Measurements from ENCODE around the gene NF1. TPM values are rescaled to one million over a fixed set of nuclear protein-coding genes. Genes with fewer than 3 reads are reported as not detected.
"Not testable (repeated sequence)": the region's sequence is repeated elsewhere in the genome, so short reads cannot be mapped to it uniquely, and the experiment has no call there.

Gene NF1
- total RNA-seq, 5 donors from 2014 or later (not counting 1 experiment from before 2014, with no cell fraction given): 30.8 to 32.6 (median 31.8) TPM

DNA sequence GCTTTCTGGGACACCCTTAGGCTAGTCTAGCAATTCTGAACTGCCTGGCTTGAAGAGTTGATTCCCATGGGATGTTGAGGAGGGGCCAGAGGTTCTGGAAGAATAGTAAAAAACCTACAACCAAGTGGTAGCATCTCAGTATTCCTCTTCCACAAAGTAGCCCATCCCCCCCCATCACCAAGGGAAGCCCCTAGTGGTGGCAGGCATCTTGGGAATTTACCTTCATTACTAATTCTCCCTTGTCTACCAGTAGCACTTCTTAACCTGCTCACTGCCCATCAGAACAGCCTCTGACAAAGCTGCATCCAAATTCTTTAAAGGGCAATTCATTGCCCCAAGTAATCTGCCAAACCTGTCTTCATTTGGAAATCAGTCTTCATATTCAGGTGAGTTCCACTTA lies 283.9 kb downstream of the NF1 start:
- Mint-ChIP-seq H3K27ac (no peak overlapping the region), H3K4me3 (no peak overlapping the region), H3K27me3 (no peaks in the 10 kb centered on the region), H3K36me3 (peaks cover 22% of the 10 kb centered on the region), H3K9me3 (no peaks in the 10 kb centered on the region), H3K4me1 (no peaks in the 10 kb centered on the region)
- ChIA-PET POLR2A (no interaction called here), CTCF (no interaction called here)
- Histone ChIP-seq H3K27ac (ENCODE audit: low read length) (no peak overlapping the region), H3K4me1 (ENCODE audit: control insufficient read depth in 1 of 2, extremely low read depth in 1 of 2, insufficient read depth in 2 of 2, low read length in 2 of 2) (no peaks in the 10 kb centered on the region), H3K27me3 (replicated peaks in 1 of 2; ENCODE audit: control insufficient read depth in 2 of 2, extremely low read depth in 1 of 2, insufficient read depth in 2 of 2, low read length in 1 of 2) (no peaks in the 10 kb centered on the region), H3K4me3 (ENCODE audit: control insufficient read depth in 1 of 2, extremely low read depth in 1 of 2, low read length in 1 of 2) (no peak overlapping the region), H3K9me3 (no peaks in the 10 kb centered on the region), H3K36me3 (ENCODE audit: control insufficient read depth in 2 of 2, extremely low read depth in 1 of 2, insufficient read depth in 1 of 2, low read length in 1 of 2) (peaks cover 0 to 7% of the 10 kb centered on the region in 2 donors)
- DNase-seq (no peak), ATAC-seq (replicated peaks in 1 of 4) (no peak)

DNA sequence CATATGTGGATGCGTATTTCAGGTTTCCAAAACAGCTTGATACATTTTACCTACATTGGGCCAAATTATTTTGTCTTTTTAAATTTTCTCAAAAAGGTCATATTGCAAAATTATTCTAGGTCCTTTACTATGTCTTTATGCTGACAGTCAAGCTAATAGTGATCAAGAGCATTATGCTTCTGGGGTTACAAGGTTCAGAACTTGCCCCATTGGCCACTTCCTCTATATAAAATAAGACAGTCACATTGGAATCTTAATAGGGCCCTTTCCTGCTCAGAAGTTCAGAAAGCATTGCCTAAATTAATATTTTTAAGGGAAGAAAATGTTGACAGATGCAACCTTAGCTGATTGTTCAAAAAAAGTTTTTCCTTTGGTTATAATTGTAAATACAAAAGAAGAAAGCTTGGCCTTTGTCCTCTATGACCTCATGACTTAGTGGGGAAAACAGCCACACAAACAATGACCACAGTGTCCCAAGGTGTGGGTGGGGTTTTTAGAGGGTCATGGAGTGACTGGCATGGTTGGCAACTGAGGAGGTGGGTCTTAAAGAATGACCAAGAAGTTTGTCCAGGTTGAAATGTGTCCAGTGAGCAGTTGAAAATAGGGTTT lies 284.9 kb downstream of the NF1 start:
- no peaks in the 10 kb centered on the region for H3K27me3 Mint-ChIP-seq
- Histone ChIP-seq H3K4me3 (ENCODE audit: control insufficient read depth in 1 of 2, extremely low read depth in 1 of 2, low read length in 1 of 2) (no peak overlapping the region), H3K4me1 (ENCODE audit: control insufficient read depth in 1 of 2, extremely low read depth in 1 of 2, insufficient read depth in 2 of 2, low read length in 2 of 2) (no peaks in the 10 kb centered on the region), H3K27me3 (replicated peaks in 1 of 2; ENCODE audit: control insufficient read depth in 2 of 2, extremely low read depth in 1 of 2, insufficient read depth in 2 of 2, low read length in 1 of 2) (no peaks in the 10 kb centered on the region), H3K36me3 (ENCODE audit: control insufficient read depth in 2 of 2, extremely low read depth in 1 of 2, insufficient read depth in 1 of 2, low read length in 1 of 2) (no peaks in the 10 kb centered on the region), H3K27ac (ENCODE audit: low read length) (no peak overlapping the region), H3K9me3 (no peaks in the 10 kb centered on the region)
- ATAC-seq (replicated peaks in 1 of 4) (no peak), DNase-seq (no peak)
- no peak overlapping the region for H3K27ac Mint-ChIP-seq
- H3K9me3 Mint-ChIP-seq: no peaks in the 10 kb centered on the region
- no peak overlapping the region for H3K4me3 Mint-ChIP-seq
- no peaks in the 10 kb centered on the region for H3K4me1 Mint-ChIP-seq
- peaks cover 14% of the 10 kb centered on the region for H3K36me3 Mint-ChIP-seq
- CTCF ChIA-PET: interaction anchor here in 1 of 2 donors (0.7 kb wide), 2 partner anchors 14 to 94 kb away, joined by 5 to 8 read pairs; no protein-coding TSS in a partner anchor
- WGBS (ENCODE audit: insufficient coverage): no CpG with 5 or more reads among the region's 1 CpG
- POLR2A ChIA-PET: interaction anchor here in 1 of 2 donors (0.5 kb wide), 1 partner anchor 393 kb away, joined by 5 read pairs; no protein-coding TSS in a partner anchor

DNA sequence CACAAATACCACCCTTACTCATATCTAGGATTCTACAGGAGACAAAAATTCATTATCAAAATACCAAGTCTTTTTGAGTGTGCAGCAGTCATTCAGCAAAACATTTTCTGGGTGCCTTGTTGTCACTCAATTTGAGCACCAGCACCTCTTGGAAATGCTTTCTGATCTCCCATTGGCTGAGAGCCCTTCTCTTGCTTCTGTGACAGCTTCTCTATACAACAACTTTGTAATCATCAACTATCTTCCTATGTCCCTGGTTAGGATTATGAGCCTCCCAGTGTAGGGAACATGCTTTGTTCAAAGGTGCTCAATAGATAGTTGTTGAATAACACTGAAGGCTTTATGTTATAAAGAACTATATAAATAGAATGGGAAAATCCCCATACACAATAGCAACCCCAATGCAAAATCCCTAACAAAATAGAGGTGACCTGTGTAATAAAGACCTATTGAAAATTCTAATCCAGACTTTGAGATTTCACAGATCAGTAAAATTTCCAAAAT lies 286.4 kb downstream of the NF1 start:
- DNase-seq (no peak), ATAC-seq (replicated peaks in 1 of 4) (no peak)
- Mint-ChIP-seq H3K9me3 (no peaks in the 10 kb centered on the region), H3K27ac (no peak overlapping the region), H3K4me3 (no peak overlapping the region), H3K27me3 (no peaks in the 10 kb centered on the region), H3K4me1 (no peaks in the 10 kb centered on the region), H3K36me3 (peaks cover 10% of the 10 kb centered on the region)
- ChIA-PET POLR2A (no interaction called here), CTCF (no interaction called here)
- Histone ChIP-seq H3K27ac (ENCODE audit: low read length) (no peak overlapping the region), H3K4me1 (ENCODE audit: control insufficient read depth in 1 of 2, extremely low read depth in 1 of 2, insufficient read depth in 2 of 2, low read length in 2 of 2) (no peaks in the 10 kb centered on the region), H3K9me3 (no peaks in the 10 kb centered on the region), H3K4me3 (ENCODE audit: control insufficient read depth in 1 of 2, extremely low read depth in 1 of 2, low read length in 1 of 2) (no peak overlapping the region), H3K27me3 (replicated peaks in 1 of 2; ENCODE audit: control insufficient read depth in 2 of 2, extremely low read depth in 1 of 2, insufficient read depth in 2 of 2, low read length in 1 of 2) (peaks cover 0 to 2% of the 10 kb centered on the region in 2 experiments), H3K36me3 (ENCODE audit: control insufficient read depth in 2 of 2, extremely low read depth in 1 of 2, insufficient read depth in 1 of 2, low read length in 1 of 2) (no peaks in the 10 kb centered on the region)

DNA sequence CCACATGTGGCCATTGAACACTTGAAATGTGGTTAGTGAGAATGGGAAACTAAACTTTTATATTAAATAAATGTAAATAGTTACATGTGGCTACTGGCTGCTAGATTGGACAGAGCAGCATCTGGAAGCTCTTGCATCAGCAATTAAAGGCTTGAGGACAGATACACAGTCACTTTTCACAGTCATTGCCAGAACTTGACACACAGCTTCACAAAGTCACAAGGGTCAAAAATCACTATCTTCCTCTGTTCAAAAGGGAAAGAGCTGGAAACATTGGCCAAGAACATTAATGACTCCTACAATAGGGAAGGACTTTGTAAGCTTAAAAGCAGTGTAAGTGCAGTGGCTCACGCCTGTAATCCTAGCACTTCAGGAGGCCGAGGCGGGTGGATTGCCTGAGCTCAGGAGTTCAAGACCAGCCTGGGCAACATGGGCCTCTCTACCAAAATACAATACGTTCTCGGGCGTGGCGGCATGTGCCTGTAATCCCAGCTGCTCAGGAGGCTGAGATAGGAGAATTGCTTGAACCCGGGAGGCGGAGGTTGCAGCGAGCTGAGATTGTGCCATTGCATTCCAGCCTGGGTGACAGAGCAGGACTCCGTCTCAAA lies 288.0 kb downstream of the NF1 start:
- H3K4me1 ChIP-seq (ENCODE audit: control insufficient read depth in 1 of 2, extremely low read depth in 1 of 2, insufficient read depth in 2 of 2, low read length in 2 of 2); DNase-seq; H3K27me3 ChIP-seq (replicated peaks in 1 of 2; ENCODE audit: control insufficient read depth in 2 of 2, extremely low read depth in 1 of 2, insufficient read depth in 2 of 2, low read length in 1 of 2); H3K36me3 ChIP-seq (ENCODE audit: control insufficient read depth in 2 of 2, extremely low read depth in 1 of 2, insufficient read depth in 1 of 2, low read length in 1 of 2); H3K27me3 Mint-ChIP-seq; H3K4me1 Mint-ChIP-seq; H3K4me3 Mint-ChIP-seq; H3K9me3 Mint-ChIP-seq; POLR2A ChIA-PET; H3K9me3 ChIP-seq; H3K36me3 Mint-ChIP-seq; ATAC-seq (replicated peaks in 1 of 4); H3K27ac ChIP-seq (ENCODE audit: low read length); H3K4me3 ChIP-seq (ENCODE audit: control insufficient read depth in 1 of 2, extremely low read depth in 1 of 2, low read length in 1 of 2); H3K27ac Mint-ChIP-seq: not testable (repeated sequence)
- 96% methylated on average over 3 of the region's 11 CpGs for WGBS (ENCODE audit: insufficient coverage)
- CTCF ChIA-PET: interaction anchor here (0.6 to 1.2 kb wide), 3 partner anchors 12 to 139 kb away, joined by 3 to 7 read pairs (median 3); no protein-coding TSS in a partner anchor

DNA sequence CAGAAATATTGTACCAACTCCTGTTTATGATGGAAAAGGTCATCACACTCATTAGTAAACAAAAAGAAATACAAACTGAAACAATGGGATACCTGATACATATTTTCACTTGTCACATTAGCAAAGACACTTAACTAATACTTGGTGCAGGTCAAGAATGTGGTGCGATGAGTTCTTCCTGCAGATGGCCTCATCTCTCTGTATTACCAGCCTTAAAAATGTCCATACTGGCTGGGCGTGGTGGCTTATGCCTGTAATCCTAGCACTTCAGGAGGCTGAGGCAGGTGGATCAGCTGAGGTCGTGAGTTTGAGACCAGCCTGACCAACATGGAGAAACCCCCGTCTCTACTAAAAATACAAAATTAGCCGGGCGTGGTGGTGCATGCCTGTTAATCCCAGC lies 288.7 kb downstream of the NF1 start:
- POLR2A ChIA-PET; ATAC-seq (replicated peaks in 1 of 4): not testable (repeated sequence)

DNA sequence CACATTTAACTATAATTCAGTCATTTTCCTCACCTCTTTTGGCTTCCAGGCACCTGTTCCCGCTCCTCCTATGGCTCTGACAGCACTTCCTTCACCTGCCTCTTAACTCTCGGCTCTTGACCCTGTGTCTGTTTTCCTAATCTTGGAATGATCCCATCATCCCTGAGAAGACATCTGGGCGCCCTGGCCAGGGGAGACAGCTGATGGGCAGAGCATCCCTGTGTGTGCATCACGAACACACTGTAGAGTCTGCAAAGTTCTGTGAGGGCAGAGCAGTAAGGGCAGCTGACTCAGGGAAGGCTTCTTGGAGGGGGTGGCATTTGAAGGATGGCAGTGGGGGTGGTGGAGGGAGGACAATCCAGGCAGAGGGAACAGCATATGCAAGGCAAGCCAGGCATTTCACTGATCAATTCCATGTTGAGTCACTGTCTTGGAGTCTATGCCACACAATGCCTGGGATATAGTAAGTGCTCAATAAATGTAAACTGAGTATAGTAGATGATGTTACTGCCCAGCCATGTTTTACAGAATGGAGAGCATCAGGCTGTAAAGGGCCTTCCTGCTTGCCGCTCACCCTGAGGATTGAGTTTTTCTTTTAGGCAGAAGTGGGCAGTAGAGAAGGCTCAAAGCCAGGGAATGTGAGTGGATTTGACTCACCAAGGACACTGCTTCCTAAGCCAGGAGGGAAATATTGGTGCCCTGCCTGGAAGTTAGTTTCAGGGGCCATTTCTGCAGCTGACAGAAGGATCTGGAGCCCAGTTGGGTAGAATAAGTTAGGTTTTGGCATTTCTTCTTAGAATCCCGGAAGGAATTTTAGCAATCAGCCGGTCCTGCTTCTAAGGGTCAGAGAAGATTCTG lies 290.9 kb downstream of the NF1 start:
- POLR2A ChIA-PET: no interaction called here
- Mint-ChIP-seq H3K36me3 (no peaks in the 10 kb centered on the region), H3K9me3 (no peaks in the 10 kb centered on the region), H3K27me3 (peaks cover 10 to 14% of the 10 kb centered on the region in 2 donors), H3K4me3 (no peak overlapping the region), H3K4me1 (peaks cover 5 to 12% (median 8%) of the 10 kb centered on the region in 3 donors), H3K27ac (no peak overlapping the region)
- no peak overlapping the region for H3K27ac ChIP-seq (ENCODE audit: low read length)
- no peak overlapping the region for H3K4me3 ChIP-seq (ENCODE audit: control insufficient read depth in 1 of 2, extremely low read depth in 1 of 2, low read length in 1 of 2)
- H3K4me1 ChIP-seq (ENCODE audit: control insufficient read depth in 1 of 2, extremely low read depth in 1 of 2, insufficient read depth in 2 of 2, low read length in 2 of 2): peaks cover 0 to 5% of the 10 kb centered on the region in 2 experiments
- CTCF ChIA-PET: interaction anchor here in 1 of 2 donors (0.6 kb wide), 1 partner anchor 459 kb away, joined by 3 read pairs; no protein-coding TSS in a partner anchor
- no peaks in the 10 kb centered on the region for H3K9me3 ChIP-seq
- ATAC-seq (replicated peaks in 1 of 4): no peak
- DNase-seq: no peak
- 93% methylated on average over 5 of the region's 7 CpGs for WGBS (ENCODE audit: insufficient coverage)
- H3K27me3 ChIP-seq (replicated peaks in 1 of 2; ENCODE audit: control insufficient read depth in 2 of 2, extremely low read depth in 1 of 2, insufficient read depth in 2 of 2, low read length in 1 of 2): peaks cover 0 to 27% of the 10 kb centered on the region in 2 experiments
- no peaks in the 10 kb centered on the region for H3K36me3 ChIP-seq (ENCODE audit: control insufficient read depth in 2 of 2, extremely low read depth in 1 of 2, insufficient read depth in 1 of 2, low read length in 1 of 2)

More for the DNA sequence above, 288.7 kb downstream of the NF1 start:
- H3K4me3 ChIP-seq (ENCODE audit: control insufficient read depth in 1 of 2, extremely low read depth in 1 of 2, low read length in 1 of 2); H3K36me3 Mint-ChIP-seq; DNase-seq; H3K9me3 Mint-ChIP-seq; H3K27me3 ChIP-seq (replicated peaks in 1 of 2; ENCODE audit: control insufficient read depth in 2 of 2, extremely low read depth in 1 of 2, insufficient read depth in 2 of 2, low read length in 1 of 2); H3K27ac ChIP-seq (ENCODE audit: low read length); H3K36me3 ChIP-seq (ENCODE audit: control insufficient read depth in 2 of 2, extremely low read depth in 1 of 2, insufficient read depth in 1 of 2, low read length in 1 of 2); H3K4me3 Mint-ChIP-seq; CTCF ChIA-PET; H3K27ac Mint-ChIP-seq; H3K27me3 Mint-ChIP-seq; H3K9me3 ChIP-seq; H3K4me1 ChIP-seq (ENCODE audit: control insufficient read depth in 1 of 2, extremely low read depth in 1 of 2, insufficient read depth in 2 of 2, low read length in 2 of 2); H3K4me1 Mint-ChIP-seq: not testable (repeated sequence)
- 96% methylated on average over 6 of the region's 6 CpGs for WGBS (ENCODE audit: insufficient coverage)
